HCT116 (cell line): Measurements from ENCODE around the gene DSPP. TPM values are rescaled to one million over a fixed set of nuclear protein-coding genes. Genes with fewer than 3 reads are reported as not detected.
A peak's percentile ranks its signal among the peaks of the same experiment; 100 is the strongest.

Experiments
- ATAC-seq: fragments of 200-7000 bp; cut with Tn5 transposase; 2 replicates; pipeline ENCODE4 v1.9.1; 2020; ENCODE audit warnings: mild to moderate bottlenecking, moderate library complexity
- Bru-seq: library from RNA; stranded (reverse); fragments of 400-500 nt; gene quantifications from one replicate; lab custom pipeline; 2021; lab: Mats Ljungman, UMichigan
- BruChase-seq, 2 experiments: library from RNA; stranded (reverse); fragments of 400-500 nt; gene quantifications; one replicate each; lab custom pipeline; 2021; lab: Mats Ljungman, UMichigan
- BruUV-seq: library from RNA; stranded (reverse); fragments of 400-500 nt; replicated peaks from 2 replicates; lab custom pipeline; 2021; lab: Mats Ljungman, UMichigan
- CTCF ChIA-PET: fragments of 300-600 bp; sonication (Branson Sonifier 250); formaldehyde crosslinking; loops from one replicate; lab custom pipeline; 2021; ENCODE audit warnings: antibody characterized with exemption; lab: Charles Lee
- POLR2A ChIA-PET: fragments of 300-600, 350-600 bp; sonication (Branson Sonifier 250); formaldehyde crosslinking; loops from one replicate; lab custom pipeline; 2021; ENCODE audit warnings: antibody characterized with exemption; lab: Charles Lee
- RAD21 ChIA-PET, 2 experiments: fragments of 300-600 bp; sonication (Branson Sonifier 250); formaldehyde crosslinking; loops; one replicate each; lab custom pipeline; 2023; ENCODE audit warnings: low total read pairs in 2 of 2; ENCODE audit not compliant: uncharacterized antibody in 2 of 2, unreplicated experiment in 2 of 2, low non-redundant PET in 1 of 2; lab: Charles Lee
- DNase-seq: peaks from one replicate; pipeline ENCODE4 v3.0.0-alpha.2; 2010; ENCODE audit warnings: low read depth, low spot score
- H2AFZ ChIP-seq: fragments of 200-600 bp; shearing (Covaris generic), sonication (generic); 2 replicates; pipeline ENCODE4 v1.6.1; 2017; ENCODE audit warnings: low read depth, mixed run types, mixed read lengths, antibody characterized with exemption, low read length; ENCODE audit not compliant: poor library complexity, severe bottlenecking
- H3K27ac ChIP-seq: 2 replicates; pipeline ENCODE4 v1.5.1; 2012; ENCODE audit warnings: low read depth, low read length
- H3K27me3 ChIP-seq: fragments of 200-600 bp; sonication (generic); 2 replicates; pipeline ENCODE4 v1.6.1; 2016; ENCODE audit warnings: mixed run types, low read length, mixed read lengths; ENCODE audit not compliant: insufficient read depth
- H3K36me3 ChIP-seq, 2 experiments: fragments of 200-500 bp in 1 of 2; fragments of 200-600 bp in 1 of 2; sonication (Bioruptor generic) in 1 of 2; sonication (generic) in 1 of 2; 2 replicates each; pipeline versions ENCODE4 v1.5.1 to v1.6.1; 2014 to 2016; ENCODE audit warnings: low read length in 2 of 2, inconsistent platforms in 1 of 2, mixed read lengths in 1 of 2, mixed run types in 1 of 2; ENCODE audit not compliant: insufficient read depth in 2 of 2, control insufficient read depth in 1 of 2
- H3K4me1 ChIP-seq, 2 experiments: fragments of 200-600 bp in 1 of 2; sonication (generic) in 1 of 2; 2 replicates each; pipeline versions ENCODE4 v1.5.1 to v1.6.1; 2012 to 2017; ENCODE audit warnings: low read length in 2 of 2, inconsistent platforms in 1 of 2, mild to moderate bottlenecking in 1 of 2, mixed read lengths in 1 of 2, mixed run types in 1 of 2, moderate library complexity in 1 of 2; ENCODE audit not compliant: insufficient read depth in 2 of 2, control insufficient read depth in 1 of 2
- H3K4me2 ChIP-seq: fragments of 200-600 bp; sonication (generic); 2 replicates; pipeline ENCODE4 v1.6.1; 2017; ENCODE audit warnings: mixed run types, low read length, mixed read lengths
- H3K4me3 ChIP-seq, 2 experiments: fragments of 200-600 bp in 1 of 2; sonication (generic) in 1 of 2; replicated peaks in 1 of 2; 2 replicates each; pipeline ENCODE4 v1.5.1; 2011 to 2016; ENCODE audit warnings: low read length in 2 of 2, control low read depth in 1 of 2, low read depth in 1 of 2, mild to moderate bottlenecking in 1 of 2, mixed read lengths in 1 of 2, mixed run types in 1 of 2
- H3K79me2 ChIP-seq: fragments of 200-600 bp; sonication (generic); 2 replicates; pipeline ENCODE4 v1.6.1; 2017; ENCODE audit warnings: mild to moderate bottlenecking, mixed run types, low read length, moderate library complexity, mixed read lengths; ENCODE audit not compliant: insufficient read depth
- H3K9ac ChIP-seq: fragments of 200-600 bp; sonication (generic); 2 replicates; pipeline ENCODE4 v1.6.1; 2016; ENCODE audit warnings: low read length, mixed read lengths
- H3K9me2 ChIP-seq: fragments of 200-600 bp; sonication (generic), shearing (Covaris generic); 2 replicates; pipeline ENCODE4 v1.6.1; 2017; ENCODE audit warnings: mixed run types, mild to moderate bottlenecking, moderate library complexity; ENCODE audit not compliant: insufficient read depth
- H3K9me3 ChIP-seq, 2 experiments: fragments of 200-500 bp in 1 of 2; fragments of 200-600 bp in 1 of 2; sonication (Bioruptor generic) in 1 of 2; sonication (generic) in 1 of 2; 2 replicates each; pipeline ENCODE4 v1.6.1; 2014 to 2017; ENCODE audit warnings: low read length in 2 of 2, mixed read lengths in 2 of 2, inconsistent platforms in 1 of 2, low read depth in 1 of 2, mild to moderate bottlenecking in 1 of 2, mixed run types in 1 of 2, moderate library complexity in 1 of 2; ENCODE audit not compliant: control insufficient read depth in 1 of 2, insufficient read depth in 1 of 2
- H4K20me1 ChIP-seq: fragments of 200-600 bp; sonication (generic), shearing (Covaris generic); 2 replicates; pipeline ENCODE4 v1.6.1; 2017; ENCODE audit warnings: mixed run types, mild to moderate bottlenecking, moderate library complexity; ENCODE audit not compliant: insufficient read depth
- CBX3 ChIP-seq: IDR thresholded peaks from 2 replicates; pipeline ENCODE4 v1.6.1; 2012; ENCODE audit warnings: low read depth
- EZH2 ChIP-seq: fragments of 200-600 bp; sonication (generic); IDR thresholded peaks from 2 replicates; pipeline ENCODE4 v1.6.1; 2017; ENCODE audit warnings: antibody characterized with exemption, mixed run types
- EZH2phosphoT487 ChIP-seq: fragments of 200-600 bp; IDR thresholded peaks from 2 replicates; pipeline ENCODE4 v1.6.1; 2018; ENCODE audit warnings: antibody characterized with exemption, borderline replicate concordance
- JUND ChIP-seq: IDR thresholded peaks from 2 replicates; pipeline ENCODE4 v1.6.1; 2012
- POLR2A ChIP-seq: IDR thresholded peaks from 2 replicates; pipeline ENCODE4 v1.7.0; 2011; ENCODE audit warnings: borderline replicate concordance; ENCODE audit not compliant: insufficient read depth, insufficient read length; ENCODE audit errors: extremely low read depth
- POLR2AphosphoS5 ChIP-seq: IDR thresholded peaks from 2 replicates; pipeline ENCODE4 v1.6.1; 2011; ENCODE audit warnings: mild to moderate bottlenecking, low read depth, low read length, moderate library complexity
- REST ChIP-seq: IDR thresholded peaks from 2 replicates; pipeline ENCODE4 v1.6.1; 2012; ENCODE audit warnings: low read depth
- ZBTB33 ChIP-seq: IDR thresholded peaks from 2 replicates; pipeline ENCODE4 v1.6.1; 2011; ENCODE audit warnings: mild to moderate bottlenecking, low read length, moderate library complexity; ENCODE audit not compliant: insufficient replicate concordance; ENCODE audit errors: extremely low read depth
- ZNF274 ChIP-seq: fragments of 200-500 bp; sonication (Bioruptor generic); IDR thresholded peaks from 2 replicates; pipeline ENCODE4 v1.6.1; 2014; ENCODE audit warnings: mild to moderate bottlenecking, low read depth, low read length, inconsistent platforms
- intact Hi-C: fragments of 100-400 bp; cut with micrococcal nuclease; formaldehyde crosslinking; loops from 2 replicates; pipeline ENCODE4 v1.10.0; 2022
- long read RNA-seq: library from polyadenylated mRNA; unstranded; transcript quantifications from one replicate; pipeline ENCODE4 v2.0.0, GENCODE V29; 2021; ENCODE audit not compliant: unreplicated experiment
- polyA plus RNA-seq: library from polyadenylated mRNA; unstranded; fragments of >200 nt; gene quantifications from 2 replicates; pipeline ENCODE4 v1.2.1, GENCODE V29; 2012; ENCODE audit warnings: missing spikeins
- total RNA-seq: library from RNA; stranded (reverse); gene quantifications from one replicate; pipeline ENCODE4 v1.2.1, GENCODE V29; 2021; ENCODE audit not compliant: unreplicated experiment
- TF ChIP-seq, protein P1 (sequence below): IDR thresholded peaks from 2 replicates; pipeline ENCODE4 v1.6.1; 2012

Gene DSPP
- total RNA-seq (not detected), Bru-seq, nascent RNA (percentile 16 among the genes with signal in this experiment), BruChase-seq, experiment 1, labeled RNA remaining after a 6-hour chase (percentile 16 among the genes with signal in this experiment), BruChase-seq, experiment 2, labeled RNA remaining after a 2-hour chase (percentile 14 among the genes with signal in this experiment)
- not detected in 2 replicates for polyA plus RNA-seq
- long read RNA-seq = 0 reads

GRCh38 chr4:87608229-87608628 lies at the start of gene DSPP:
Gene DSPP, plus strand, starts transcription at chr4:87608529. Its CDS starts 2,380 bp downstream, at chr4:87610909.
- intact Hi-C loops = no loop called here
- TF ChIP-seq POLR2A = no peak
- no peak for TF ChIP-seq ZBTB33
- TF ChIP-seq EZH2phosphoT487 = no peak
- TF ChIP-seq ZNF274 = no peak
- TF ChIP-seq CBX3 = no peak
- TF ChIP-seq JUND = no peak
- TF ChIP-seq POLR2AphosphoS5 = no peak
- no peak for TF ChIP-seq REST
- no peak for TF ChIP-seq EZH2
- TF ChIP-seq, protein P1, sequence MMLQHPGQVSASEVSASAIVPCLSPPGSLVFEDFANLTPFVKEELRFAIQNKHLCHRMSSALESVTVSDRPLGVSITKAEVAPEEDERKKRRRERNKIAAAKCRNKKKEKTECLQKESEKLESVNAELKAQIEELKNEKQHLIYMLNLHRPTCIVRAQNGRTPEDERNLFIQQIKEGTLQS = no peak

More at GRCh38 chr4:87608229-87608628, at the start of gene DSPP:
- H3K4me3 ChIP-seq = no peak within 1 kb of the TSS
- no peaks in the 10 kb centered on the region for H4K20me1 ChIP-seq
- RAD21 ChIA-PET = no interaction called here
- no peak within 1 kb of the TSS for H3K4me2 ChIP-seq
- no peaks in the 10 kb centered on the region for H3K4me1 ChIP-seq
- no TSS peak for BruUV-seq
- POLR2A ChIA-PET = no interaction called here
- H3K9me2 ChIP-seq = no peaks in the 10 kb centered on the region
- ATAC-seq = no peak
- no peak within 1 kb of the TSS for H2AFZ ChIP-seq
- no peak within 1 kb of the TSS for H3K27ac ChIP-seq
- CTCF ChIA-PET = no interaction called here
- H3K36me3 ChIP-seq = no peaks in the 10 kb centered on the region
- H3K9me3 ChIP-seq = no peaks in the 10 kb centered on the region
- H3K79me2 ChIP-seq = no peaks in the 10 kb centered on the region
- no peak within 1 kb of the TSS for H3K9ac ChIP-seq
- no peaks in the 10 kb centered on the region for H3K27me3 ChIP-seq
- DNase-seq = no peak
